ENCODE data around the gene ADM.

DNA sequence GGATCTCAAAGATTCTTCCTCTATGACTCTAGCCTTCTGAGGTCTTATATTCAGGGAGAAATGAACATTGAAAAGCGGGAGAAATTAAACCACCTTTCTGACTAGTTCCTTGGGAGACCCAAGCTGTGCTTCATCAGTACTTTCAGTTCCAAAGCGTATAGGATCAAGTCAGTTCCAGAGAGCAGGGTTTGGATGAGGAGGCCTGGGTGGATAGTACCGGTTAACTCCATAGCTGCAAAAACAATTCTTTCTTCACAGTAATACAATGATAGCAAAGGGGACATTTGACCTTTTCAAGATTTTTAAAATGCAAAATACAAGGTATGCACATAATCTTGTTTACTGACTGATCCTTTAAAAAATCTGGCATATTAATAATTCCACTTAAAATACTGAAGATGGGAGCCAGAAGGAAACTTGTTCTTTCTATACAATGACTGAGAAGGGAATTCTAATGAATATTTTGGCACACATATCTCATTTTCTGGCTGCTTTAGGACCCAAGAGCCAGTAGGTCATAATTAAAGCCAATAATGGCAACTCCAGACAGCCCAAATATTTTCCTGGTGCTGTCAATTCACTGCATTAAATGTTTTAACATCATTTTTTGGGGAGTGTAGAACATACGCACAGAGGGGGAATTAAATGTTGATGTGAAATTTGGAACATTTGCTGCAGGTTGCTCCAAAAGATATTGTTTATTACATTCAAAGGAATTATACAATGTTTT, 16.0 kb downstream of the ADM start:
- TF ChIP-seq, protein P1, sequence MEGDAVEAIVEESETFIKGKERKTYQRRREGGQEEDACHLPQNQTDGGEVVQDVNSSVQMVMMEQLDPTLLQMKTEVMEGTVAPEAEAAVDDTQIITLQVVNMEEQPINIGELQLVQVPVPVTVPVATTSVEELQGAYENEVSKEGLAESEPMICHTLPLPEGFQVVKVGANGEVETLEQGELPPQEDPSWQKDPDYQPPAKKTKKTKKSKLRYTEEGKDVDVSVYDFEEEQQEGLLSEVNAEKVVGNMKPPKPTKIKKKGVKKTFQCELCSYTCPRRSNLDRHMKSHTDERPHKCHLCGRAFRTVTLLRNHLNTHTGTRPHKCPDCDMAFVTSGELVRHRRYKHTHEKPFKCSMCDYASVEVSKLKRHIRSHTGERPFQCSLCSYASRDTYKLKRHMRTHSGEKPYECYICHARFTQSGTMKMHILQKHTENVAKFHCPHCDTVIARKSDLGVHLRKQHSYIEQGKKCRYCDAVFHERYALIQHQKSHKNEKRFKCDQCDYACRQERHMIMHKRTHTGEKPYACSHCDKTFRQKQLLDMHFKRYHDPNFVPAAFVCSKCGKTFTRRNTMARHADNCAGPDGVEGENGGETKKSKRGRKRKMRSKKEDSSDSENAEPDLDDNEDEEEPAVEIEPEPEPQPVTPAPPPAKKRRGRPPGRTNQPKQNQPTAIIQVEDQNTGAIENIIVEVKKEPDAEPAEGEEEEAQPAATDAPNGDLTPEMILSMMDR (IDR thresholded peaks at IDR 0.05; ENCODE audit: low read length), result no peak
- TF ChIP-seq EZH2 (IDR thresholded peaks at IDR 0.05; ENCODE audit: borderline replicate concordance, low read length), result no peak
